GM18511 (cell line): ENCODE results near the gene YDJC.
"Not testable (repeated sequence)": the region's sequence is repeated elsewhere in the genome, so short reads cannot be mapped to it uniquely, and the experiment has no call there.

ENCODE experiments used
- ATAC-seq: cut with Tn5 transposase; IDR thresholded peaks from one replicate; pipeline ENCODE4 v1.9.1; 2021; ENCODE audit warnings: mild to moderate bottlenecking, moderate library complexity; ENCODE audit not compliant: unreplicated experiment

Gene YDJC

GRCh38 chr22:21582801-21583740 lies 46.8 kb downstream of the YDJC start:
- no peak for ATAC-seq

GRCh38 chr22:21581009-21581713 lies 48.7 kb downstream of the YDJC start:
- not testable (repeated sequence) for ATAC-seq

- ATAC-seq, result not testable (repeated sequence)
Measured at GRCh38 chr22:21580623-21581007, 49.2 kb downstream of the YDJC start.

GRCh38 chr22:21579474-21579851 lies 50.4 kb downstream of the YDJC start:
- no peak for ATAC-seq
